ENCODE data around the gene SLC35F3. TPM values are rescaled to one million over a fixed set of nuclear protein-coding genes. Genes with fewer than 3 reads are reported as not detected.

The SLC35F3 gene
- total RNA-seq, 1 experiment from 2014 or later = 19.1 TPM

- no peak overlapping the region for H3K27ac ChIP-seq (ENCODE audit: low read length)
- no peaks in the 10 kb centered on the region for H3K36me3 ChIP-seq (ENCODE audit: control insufficient read depth, insufficient read depth, low read length)
- ATAC-seq (no peak), DNase-seq (ENCODE audit: low read depth, low spot score) (no peak)
- ChIA-PET CTCF (no interaction called here), POLR2A (interaction anchor here (0.6 kb wide), 1 partner anchor 163 kb away, joined by 3 read pairs; no protein-coding TSS in a partner anchor)
- no peaks in the 10 kb centered on the region for H3K4me1 ChIP-seq (ENCODE audit: control insufficient read depth, insufficient read depth, low read length)
- in situ Hi-C loops (cut with HindIII; ENCODE audit: low pct_unique_long_range_greater_than_20kb, low sequenced_read_pairs) (no loop called here), intact Hi-C loops (cut with micrococcal nuclease; ENCODE audit: unreplicated experiment) (no loop called here)
- no peak for TF ChIP-seq TCF7L2 (IDR thresholded peaks at IDR 0.05; ENCODE audit: low read depth, low read length)
- TF ChIP-seq POLR2AphosphoS5 (IDR thresholded peaks at IDR 0.05; ENCODE audit: low read depth, low read length) = no peak
- no peak for TF ChIP-seq SIN3A (IDR thresholded peaks at IDR 0.05; ENCODE audit: borderline replicate concordance, insufficient read depth, low read depth, low read length)
- no peak for TF ChIP-seq CTCF (IDR thresholded peaks at IDR 0.05)
- TF ChIP-seq REST (IDR thresholded peaks at IDR 0.05; ENCODE audit: insufficient read depth in 1 of 2, low read depth in 2 of 2, low read length in 1 of 2) = no peak
- H3K4me3 ChIP-seq (ENCODE audit: low read depth in 2 of 2, low read length in 2 of 2) = no peak overlapping the region
- no peaks in the 10 kb centered on the region for H3K27me3 ChIP-seq (ENCODE audit: control insufficient read depth, insufficient read depth, low read length)
- H3K9me3 ChIP-seq (ENCODE audit: control insufficient read depth, insufficient read depth, low read depth, low read length) = no peaks in the 10 kb centered on the region
- BruUV-seq (replicated peaks) = no TSS peak
Observed at GRCh38 chr1:233897325-233898162, 6.9 kb upstream of the SLC35F3 start.

GRCh38 chr1:233901495-233901894 lies 3.0 kb upstream of the SLC35F3 start:
- ATAC-seq (no peak), DNase-seq (ENCODE audit: low read depth, low spot score) (no peak)
- TF ChIP-seq POLR2AphosphoS5 (IDR thresholded peaks at IDR 0.05; ENCODE audit: low read depth, low read length) (no peak), CTCF (IDR thresholded peaks at IDR 0.05) (no peak), SIN3A (IDR thresholded peaks at IDR 0.05; ENCODE audit: borderline replicate concordance, insufficient read depth, low read depth, low read length) (no peak), REST (IDR thresholded peaks at IDR 0.05; ENCODE audit: insufficient read depth in 1 of 2, low read depth in 2 of 2, low read length in 1 of 2) (no peak), TCF7L2 (IDR thresholded peaks at IDR 0.05; ENCODE audit: low read depth, low read length) (no peak)
- BruUV-seq (replicated peaks) = no TSS peak
- Histone ChIP-seq H3K27ac (ENCODE audit: low read length) (no peak overlapping the region), H3K4me1 (ENCODE audit: control insufficient read depth, insufficient read depth, low read length) (no peaks in the 10 kb centered on the region; the same call in none of the 2 replicates), H3K4me3 (ENCODE audit: low read depth in 2 of 2, low read length in 2 of 2) (no peak overlapping the region), H3K36me3 (ENCODE audit: control insufficient read depth, insufficient read depth, low read length) (no peaks in the 10 kb centered on the region; the same call in 1 of the 2 replicates), H3K27me3 (ENCODE audit: control insufficient read depth, insufficient read depth, low read length) (no peaks in the 10 kb centered on the region), H3K9me3 (ENCODE audit: control insufficient read depth, insufficient read depth, low read depth, low read length) (no peaks in the 10 kb centered on the region)
- in situ Hi-C loops (cut with HindIII; ENCODE audit: low pct_unique_long_range_greater_than_20kb, low sequenced_read_pairs) = no loop called here
- intact Hi-C loops (cut with micrococcal nuclease; ENCODE audit: unreplicated experiment) = loop anchor here (10.0 kb wide), 2 partner anchors 107 to 507 kb away; no protein-coding TSS in a partner anchor
- ChIA-PET CTCF (no interaction called here), POLR2A (no interaction called here)
